HepG2 (cell line): ENCODE measurements around the gene ARVCF. TPM values are rescaled to one million over a fixed set of nuclear protein-coding genes. Genes with fewer than 3 reads are reported as not detected.
A peak's percentile ranks its signal among the peaks of the same experiment; 100 is the strongest.

ENCODE experiments used
- AGO1 ChIP-seq: fragments of 200-400 bp; formaldehyde crosslinking; IDR thresholded peaks from 2 replicates; pipeline ENCODE4 v1.6.1; 2017; ENCODE audit warnings: mild to moderate bottlenecking, low read depth, low read length, moderate library complexity; ENCODE audit not compliant: poor library complexity, severe bottlenecking
- AKAP8 ChIP-seq: sonication (generic); formaldehyde crosslinking; IDR thresholded peaks from 2 replicates; pipeline ENCODE4 v1.5.1; 2020; ENCODE audit warnings: mild to moderate bottlenecking, missing genetic modification reagents
- BRD4 ChIP-seq: sonication (generic); formaldehyde crosslinking; IDR thresholded peaks from 2 replicates; pipeline ENCODE4 v1.4.0; 2020; ENCODE audit warnings: missing genetic modification reagents
- GABPB1 ChIP-seq: IDR thresholded peaks from 2 replicates; pipeline ENCODE4 v1.6.1; 2016; ENCODE audit warnings: mild to moderate bottlenecking, missing genetic modification reagents, moderate library complexity, missing compliant biosample characterization
- MAZ ChIP-seq, 2 experiments: sonication (generic) in 1 of 2; formaldehyde crosslinking in 1 of 2; IDR thresholded peaks; 2 replicates each; pipeline versions ENCODE4 v1.5.0 to v1.6.1; 2012 to 2020; ENCODE audit warnings: low read depth in 2 of 2, mild to moderate bottlenecking in 2 of 2, borderline replicate concordance in 1 of 2, improper control_type of control experiment in 1 of 2, low read length in 1 of 2, missing genetic modification reagents in 1 of 2, moderate library complexity in 1 of 2
- MXI1 ChIP-seq: IDR thresholded peaks from 3 replicates; pipeline ENCODE4 v1.6.1; 2012; ENCODE audit warnings: low read depth, low read length, inconsistent platforms, borderline replicate concordance
- REXO4 ChIP-seq: sonication (generic); formaldehyde crosslinking; IDR thresholded peaks from 2 replicates; pipeline ENCODE4 v1.8.0; 2022; ENCODE audit warnings: missing genetic modification reagents, mild to moderate bottlenecking, borderline replicate concordance
- RNF2 ChIP-seq: fragments of 450-650 bp; conservative IDR thresholded peaks from 2 replicates; pipeline ENCODE4 v1.6.1; 2016; ENCODE audit warnings: low read depth
- SALL2 ChIP-seq: sonication (generic); formaldehyde crosslinking; IDR thresholded peaks from 2 replicates; pipeline ENCODE4 v1.8.1; 2023; ENCODE audit warnings: mild to moderate bottlenecking, missing genetic modification reagents, inconsistent platforms
- ZFX ChIP-seq: sonication (generic); formaldehyde crosslinking; IDR thresholded peaks from 2 replicates; pipeline ENCODE4 v1.4.0; 2020; ENCODE audit warnings: mild to moderate bottlenecking, low read depth, missing genetic modification reagents, moderate library complexity
- ZNF138 ChIP-seq: sonication (generic); formaldehyde crosslinking; IDR thresholded peaks from 2 replicates; pipeline ENCODE4 v1.5.0; 2020; ENCODE audit warnings: mild to moderate bottlenecking, low read depth, missing genetic modification reagents
- ZNF501 ChIP-seq: sonication (generic); formaldehyde crosslinking; IDR thresholded peaks from 2 replicates; pipeline ENCODE4 v1.5.1; 2020; ENCODE audit warnings: mild to moderate bottlenecking, moderate library complexity, missing genetic modification reagents
- ZNF563 ChIP-seq: sonication (generic); formaldehyde crosslinking; IDR thresholded peaks from 2 replicates; pipeline ENCODE4 v1.8.0; 2022; ENCODE audit warnings: mild to moderate bottlenecking, moderate library complexity, missing genetic modification reagents
- ZNF598 ChIP-seq: sonication (generic); formaldehyde crosslinking; IDR thresholded peaks from 2 replicates; pipeline ENCODE4 v1.5.1; 2020; ENCODE audit warnings: mild to moderate bottlenecking, missing genetic modification reagents, borderline replicate concordance
- ZNF605 ChIP-seq: sonication (generic); formaldehyde crosslinking; IDR thresholded peaks from 2 replicates; pipeline ENCODE4 v1.8.0; 2022; ENCODE audit warnings: mild to moderate bottlenecking, missing genetic modification reagents
- ZNF788 ChIP-seq: sonication (generic); formaldehyde crosslinking; IDR thresholded peaks from 2 replicates; pipeline ENCODE4 v1.5.0; 2020; ENCODE audit warnings: mild to moderate bottlenecking, missing genetic modification reagents, borderline replicate concordance
- ZNF850 ChIP-seq: sonication (generic); formaldehyde crosslinking; conservative IDR thresholded peaks from 2 replicates; pipeline ENCODE4 v1.9.0; 2021; ENCODE audit warnings: mild to moderate bottlenecking, missing genetic modification reagents
- polyA plus RNA-seq, 8 experiments: library from polyadenylated mRNA; depleted of rRNA in 3 of 8; stranded (reverse) in 7 of 8; unstranded in 1 of 8; fragments of >200 nt; fragmentation: Illumina TruSeq in 4 of 8; extraction: Trizol in 4 of 8; gene quantifications; 2 replicates each; pipeline versions ENCODE4 v1.2.1 to v1.2.3, GENCODE V29; 2011 to 2016; ENCODE audit warnings: low read depth in 4 of 8, missing spikeins in 1 of 8, mixed read lengths in 1 of 8; ENCODE audit not compliant: insufficient read depth in 1 of 8
- total RNA-seq, 5 experiments: library from RNA; depleted of rRNA; stranded (reverse); fragments of >200 nt; fragmentation: Illumina TruSeq; extraction: Trizol; gene quantifications; 2 replicates each; pipeline ENCODE4 v1.2.3, GENCODE V29; 2016; ENCODE audit warnings: low read depth in 1 of 5
- TF ChIP-seq, protein P1 (sequence below): sonication (generic); formaldehyde crosslinking; IDR thresholded peaks from 2 replicates; pipeline ENCODE4 v1.8.0; 2022; ENCODE audit warnings: mild to moderate bottlenecking, missing genetic modification reagents, moderate library complexity
- TF ChIP-seq, protein P2 (sequence below), 2 experiments: sonication (generic) in 1 of 2; formaldehyde crosslinking in 1 of 2; IDR thresholded peaks; 2 replicates each; pipeline versions ENCODE4 v1.4.0 to v1.6.1; 2018 to 2020; ENCODE audit warnings: missing genetic modification reagents in 2 of 2, borderline replicate concordance in 1 of 2, low read depth in 1 of 2, mild to moderate bottlenecking in 1 of 2, missing biosample characterization in 1 of 2
- TF ChIP-seq, protein P3 (sequence below): sonication (generic); formaldehyde crosslinking; IDR thresholded peaks from 2 replicates; pipeline ENCODE4 v1.4.0; 2020; ENCODE audit warnings: missing genetic modification reagents

The ARVCF gene
- total and polyA plus RNA-seq, 2 of the 13 experiments (the other 11 are each of a cell fraction or from before 2014, with no cell fraction given) = 16.4 to 17.7 TPM

DNA sequence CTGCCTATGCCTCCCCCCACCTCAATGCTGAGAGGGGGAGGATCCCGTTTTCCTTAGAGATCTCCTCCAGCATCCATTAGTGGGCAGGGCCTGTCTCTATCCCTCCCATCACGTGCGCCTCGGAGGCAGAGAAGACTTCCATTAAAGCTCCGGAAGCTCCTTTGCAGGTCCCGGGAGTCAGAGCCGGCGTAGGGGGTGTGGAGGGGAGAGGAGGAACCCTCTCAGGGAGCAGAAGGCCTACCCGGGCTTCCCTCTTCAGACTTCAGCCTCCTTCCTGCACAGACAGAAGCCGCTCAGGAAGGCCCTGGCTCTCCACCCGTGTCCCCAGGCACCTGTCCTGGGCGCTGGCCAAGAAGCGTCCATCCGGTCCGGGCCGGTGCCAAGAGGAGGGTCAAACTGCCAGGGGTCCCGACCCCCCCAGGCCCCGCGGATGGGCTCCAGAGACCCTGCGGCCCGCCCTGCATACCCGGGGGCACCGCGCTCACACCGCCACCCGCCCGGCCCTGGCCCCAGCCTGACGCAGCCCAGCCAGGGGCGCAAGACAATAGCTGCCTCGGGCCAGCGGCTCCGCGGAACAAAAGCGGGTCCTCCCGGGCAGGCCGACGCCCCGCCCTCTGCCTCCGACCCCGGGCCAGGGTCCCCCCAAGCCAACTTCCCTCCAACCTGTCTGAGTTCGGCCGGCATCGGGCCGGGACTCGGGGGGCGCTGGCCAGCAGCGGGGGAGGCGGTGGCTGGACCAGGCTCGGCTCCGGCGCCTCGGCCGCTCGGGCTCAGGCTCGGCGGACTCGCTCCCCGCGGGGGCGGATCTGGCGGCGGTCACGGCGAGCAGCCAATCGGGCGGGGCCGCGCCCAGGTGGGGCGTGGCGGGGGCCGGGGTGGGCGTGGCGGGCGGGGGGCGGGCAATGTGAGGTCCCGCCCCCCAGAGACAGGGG lies 29.9 kb downstream of the ARVCF start (continued):
- peak; percentile 49; the same call in 1 of the 2 replicates for TF ChIP-seq ZNF563 (CRISPR knock-in tag)
- TF ChIP-seq REXO4 (CRISPR knock-in tag) = 0 out of 2 replicates have a peak, but pooled peaks have one; percentile 61
- TF ChIP-seq AGO1 = peak; percentile 36
- 0 out of 2 replicates have a peak, but pooled peaks have one; percentile 44 for TF ChIP-seq SALL2 (CRISPR knock-in tag)
- TF ChIP-seq MAZ (IDR thresholded peaks at IDR 0.05; ENCODE audit: borderline replicate concordance, low read depth, low read length) = peak; percentile 61; the same call in 1 of the 2 replicates
- TF ChIP-seq MAZ (CRISPR knock-in tag; IDR thresholded peaks at IDR 0.05; ENCODE audit: low read depth) = no peak; the same call in 1 of the 2 replicates
- peak; percentile 43; the same call in 1 of the 2 replicates for TF ChIP-seq GABPB1 (CRISPR knock-in tag)
- TF ChIP-seq, protein P1, sequence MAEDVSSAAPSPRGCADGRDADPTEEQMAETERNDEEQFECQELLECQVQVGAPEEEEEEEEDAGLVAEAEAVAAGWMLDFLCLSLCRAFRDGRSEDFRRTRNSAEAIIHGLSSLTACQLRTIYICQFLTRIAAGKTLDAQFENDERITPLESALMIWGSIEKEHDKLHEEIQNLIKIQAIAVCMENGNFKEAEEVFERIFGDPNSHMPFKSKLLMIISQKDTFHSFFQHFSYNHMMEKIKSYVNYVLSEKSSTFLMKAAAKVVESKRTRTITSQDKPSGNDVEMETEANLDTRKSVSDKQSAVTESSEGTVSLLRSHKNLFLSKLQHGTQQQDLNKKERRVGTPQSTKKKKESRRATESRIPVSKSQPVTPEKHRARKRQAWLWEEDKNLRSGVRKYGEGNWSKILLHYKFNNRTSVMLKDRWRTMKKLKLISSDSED (CRISPR knock-in tag) = peak; percentile 84; the same call in 1 of the 2 replicates
- TF ChIP-seq AKAP8 = peak; percentile 38; the same call in 1 of the 2 replicates
- TF ChIP-seq ZNF605 = no peak
- TF ChIP-seq RNF2 = peak; percentile 66; the same call in 1 of the 2 replicates
- TF ChIP-seq ZNF501 (CRISPR knock-in tag) = peak; percentile 47; the same call in 1 of the 2 replicates
- TF ChIP-seq ZNF850 (CRISPR knock-in tag) = no peak
- TF ChIP-seq, protein P2, sequence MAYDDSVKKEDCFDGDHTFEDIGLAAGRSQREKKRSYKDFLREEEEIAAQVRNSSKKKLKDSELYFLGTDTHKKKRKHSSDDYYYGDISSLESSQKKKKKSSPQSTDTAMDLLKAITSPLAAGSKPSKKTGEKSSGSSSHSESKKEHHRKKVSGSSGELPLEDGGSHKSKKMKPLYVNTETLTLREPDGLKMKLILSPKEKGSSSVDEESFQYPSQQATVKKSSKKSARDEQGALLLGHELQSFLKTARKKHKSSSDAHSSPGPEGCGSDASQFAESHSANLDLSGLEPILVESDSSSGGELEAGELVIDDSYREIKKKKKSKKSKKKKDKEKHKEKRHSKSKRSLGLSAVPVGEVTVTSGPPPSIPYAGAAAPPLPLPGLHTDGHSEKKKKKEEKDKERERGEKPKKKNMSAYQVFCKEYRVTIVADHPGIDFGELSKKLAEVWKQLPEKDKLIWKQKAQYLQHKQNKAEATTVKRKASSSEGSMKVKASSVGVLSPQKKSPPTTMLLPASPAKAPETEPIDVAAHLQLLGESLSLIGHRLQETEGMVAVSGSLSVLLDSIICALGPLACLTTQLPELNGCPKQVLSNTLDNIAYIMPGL (CRISPR knock-in tag; IDR thresholded peaks at IDR 0.05; ENCODE audit: borderline replicate concordance in 1 of 2, low read depth in 1 of 2) = peak; percentile 13 to 25; a peak in 2 of 4 replicates
- peak; percentile 65 for TF ChIP-seq ZFX (CRISPR knock-in tag)
- 0 out of 2 replicates have a peak, but pooled peaks have one; percentile 40 for TF ChIP-seq ZNF138 (CRISPR knock-in tag)
- no peak for TF ChIP-seq ZNF598
- peak; percentile 20; the same call in 1 of the 2 replicates for TF ChIP-seq ZNF788 (CRISPR knock-in tag)
- TF ChIP-seq MXI1 = peak; percentile 26; the same call in 1 of the 3 replicates
- TF ChIP-seq, protein P3, sequence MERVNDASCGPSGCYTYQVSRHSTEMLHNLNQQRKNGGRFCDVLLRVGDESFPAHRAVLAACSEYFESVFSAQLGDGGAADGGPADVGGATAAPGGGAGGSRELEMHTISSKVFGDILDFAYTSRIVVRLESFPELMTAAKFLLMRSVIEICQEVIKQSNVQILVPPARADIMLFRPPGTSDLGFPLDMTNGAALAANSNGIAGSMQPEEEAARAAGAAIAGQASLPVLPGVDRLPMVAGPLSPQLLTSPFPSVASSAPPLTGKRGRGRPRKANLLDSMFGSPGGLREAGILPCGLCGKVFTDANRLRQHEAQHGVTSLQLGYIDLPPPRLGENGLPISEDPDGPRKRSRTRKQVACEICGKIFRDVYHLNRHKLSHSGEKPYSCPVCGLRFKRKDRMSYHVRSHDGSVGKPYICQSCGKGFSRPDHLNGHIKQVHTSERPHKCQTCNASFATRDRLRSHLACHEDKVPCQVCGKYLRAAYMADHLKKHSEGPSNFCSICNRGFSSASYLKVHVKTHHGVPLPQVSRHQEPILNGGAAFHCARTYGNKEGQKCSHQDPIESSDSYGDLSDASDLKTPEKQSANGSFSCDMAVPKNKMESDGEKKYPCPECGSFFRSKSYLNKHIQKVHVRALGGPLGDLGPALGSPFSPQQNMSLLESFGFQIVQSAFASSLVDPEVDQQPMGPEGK (CRISPR knock-in tag) = peak; percentile 58
- no peak for TF ChIP-seq BRD4
